HepG2 (cell line): Measurements from ENCODE around the gene REEP2. TPM values are rescaled to one million over a fixed set of nuclear protein-coding genes. Genes with fewer than 3 reads are reported as not detected.
A peak's percentile ranks its signal among the peaks of the same experiment; 100 is the strongest.

Source experiments
- AGO2 ChIP-seq: fragments of 200-400 bp; formaldehyde crosslinking; optimal IDR thresholded peaks from 2 replicates; pipeline ENCODE3; 2017; ENCODE audit warnings: mild to moderate bottlenecking, low read depth, low read length, moderate library complexity
- ELF1 ChIP-seq: sonication (generic); formaldehyde crosslinking; IDR thresholded peaks from 2 replicates; pipeline ENCODE4 v1.4.0; 2020; ENCODE audit warnings: missing genetic modification reagents
- FOXJ3 ChIP-seq: sonication (generic); formaldehyde crosslinking; IDR thresholded peaks from 2 replicates; pipeline ENCODE4 v1.4.0; 2020; ENCODE audit warnings: missing genetic modification reagents, mild to moderate bottlenecking, borderline replicate concordance
- HDAC6 ChIP-seq: fragments of 200-600 bp; sonication (generic); IDR thresholded peaks from 2 replicates; pipeline ENCODE4 v1.7.0; 2017; ENCODE audit warnings: mild to moderate bottlenecking, antibody characterized with exemption, low read length, low read depth
- HNRNPL ChIP-seq: fragments of 200-400 bp; formaldehyde crosslinking; IDR thresholded peaks from 2 replicates; pipeline ENCODE4 v1.6.1; 2017; ENCODE audit warnings: mild to moderate bottlenecking, low read depth, low read length
- HOXA3 ChIP-seq: sonication (generic); formaldehyde crosslinking; IDR thresholded peaks from 2 replicates; pipeline ENCODE4 v1.5.0; 2020; ENCODE audit warnings: missing genetic modification reagents
- PTBP1 ChIP-seq: fragments of 200-400 bp; formaldehyde crosslinking; IDR thresholded peaks from 2 replicates; pipeline ENCODE4 v1.6.1; 2018; ENCODE audit warnings: low read length, low read depth; ENCODE audit not compliant: poor library complexity, severe bottlenecking
- RBFOX2 ChIP-seq: fragments of 200-400 bp; formaldehyde crosslinking; IDR thresholded peaks from 2 replicates; pipeline ENCODE4 v1.6.1; 2017; ENCODE audit warnings: low read depth, mild to moderate bottlenecking, low read length
- REPIN1 ChIP-seq: sonication (generic); formaldehyde crosslinking; IDR thresholded peaks from 2 replicates; pipeline ENCODE4 v1.8.0; 2022; ENCODE audit warnings: missing genetic modification reagents, low read depth, mild to moderate bottlenecking, borderline replicate concordance
- SSRP1 ChIP-seq: IDR thresholded peaks from 2 replicates; pipeline ENCODE4 v1.6.1; 2016; ENCODE audit warnings: control low read depth
- USF2 ChIP-seq, 2 experiments: sonication (generic) in 1 of 2; formaldehyde crosslinking in 1 of 2; IDR thresholded peaks; 2 replicates each; pipeline versions ENCODE4 v1.5.1 to v1.6.1; 2011 to 2020; ENCODE audit warnings: borderline replicate concordance in 1 of 2, low read depth in 1 of 2, low read length in 1 of 2, mild to moderate bottlenecking in 1 of 2, missing genetic modification reagents in 1 of 2, moderate library complexity in 1 of 2
- ZBED4 ChIP-seq: sonication (generic); formaldehyde crosslinking; IDR thresholded peaks from 2 replicates; pipeline ENCODE4 v1.4.0; 2020; ENCODE audit warnings: missing genetic modification reagents, borderline replicate concordance
- ZBTB38 ChIP-seq: sonication (generic); formaldehyde crosslinking; IDR thresholded peaks from 2 replicates; pipeline ENCODE4 v1.5.1; 2020; ENCODE audit warnings: mild to moderate bottlenecking, missing genetic modification reagents
- polyA plus RNA-seq, 8 experiments: library from polyadenylated mRNA; depleted of rRNA in 3 of 8; stranded (reverse) in 7 of 8; unstranded in 1 of 8; fragments of >200 nt; fragmentation: Illumina TruSeq in 4 of 8; extraction: Trizol in 4 of 8; gene quantifications; 2 replicates each; pipeline versions ENCODE4 v1.2.1 to v1.2.3, GENCODE V29; 2011 to 2016; ENCODE audit warnings: low read depth in 4 of 8, missing spikeins in 1 of 8, mixed read lengths in 1 of 8; ENCODE audit not compliant: insufficient read depth in 1 of 8
- total RNA-seq, 5 experiments: library from RNA; depleted of rRNA; stranded (reverse); fragments of >200 nt; fragmentation: Illumina TruSeq; extraction: Trizol; gene quantifications; 2 replicates each; pipeline ENCODE4 v1.2.3, GENCODE V29; 2016; ENCODE audit warnings: low read depth in 1 of 5

Gene REEP2
- total and polyA plus RNA-seq, 2 of the 13 experiments (the other 11 are each of a cell fraction or from before 2014, with no cell fraction given) = 5.3 to 7.8 TPM

DNA sequence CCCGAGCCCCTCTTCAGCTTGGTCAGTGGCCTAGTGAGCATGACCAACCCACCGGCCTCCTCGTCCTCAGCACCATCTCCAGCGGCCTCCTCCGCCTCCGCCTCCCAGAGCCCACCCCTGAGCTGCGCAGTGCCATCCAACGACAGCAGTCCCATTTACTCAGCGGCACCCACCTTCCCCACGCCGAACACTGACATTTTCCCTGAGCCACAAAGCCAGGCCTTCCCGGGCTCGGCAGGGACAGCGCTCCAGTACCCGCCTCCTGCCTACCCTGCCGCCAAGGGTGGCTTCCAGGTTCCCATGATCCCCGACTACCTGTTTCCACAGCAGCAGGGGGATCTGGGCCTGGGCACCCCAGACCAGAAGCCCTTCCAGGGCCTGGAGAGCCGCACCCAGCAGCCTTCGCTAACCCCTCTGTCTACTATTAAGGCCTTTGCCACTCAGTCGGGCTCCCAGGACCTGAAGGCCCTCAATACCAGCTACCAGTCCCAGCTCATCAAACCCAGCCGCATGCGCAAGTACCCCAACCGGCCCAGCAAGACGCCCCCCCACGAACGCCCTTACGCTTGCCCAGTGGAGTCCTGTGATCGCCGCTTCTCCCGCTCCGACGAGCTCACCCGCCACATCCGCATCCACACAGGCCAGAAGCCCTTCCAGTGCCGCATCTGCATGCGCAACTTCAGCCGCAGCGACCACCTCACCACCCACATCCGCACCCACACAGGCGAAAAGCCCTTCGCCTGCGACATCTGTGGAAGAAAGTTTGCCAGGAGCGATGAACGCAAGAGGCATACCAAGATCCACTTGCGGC lies 28.2 kb downstream of the REEP2 start (continued):
- no peak for TF ChIP-seq ZBED4 (CRISPR knock-in tag)
- no peak for TF ChIP-seq REPIN1 (CRISPR knock-in tag)
- TF ChIP-seq ELF1 = no peak
- TF ChIP-seq PTBP1 = peak; percentile 40
- TF ChIP-seq SSRP1 (CRISPR knock-in tag) = no peak
- no peak for TF ChIP-seq FOXJ3 (CRISPR knock-in tag)
- peak; percentile 64 for TF ChIP-seq ZBTB38
- no peak for TF ChIP-seq HDAC6
- TF ChIP-seq HNRNPL = no peak
- peak; percentile 88 for TF ChIP-seq AGO2
- no peak for TF ChIP-seq HOXA3
- peak; percentile 76; the same call in 1 of the 2 replicates for TF ChIP-seq RBFOX2
- TF ChIP-seq USF2 (IDR thresholded peaks at IDR 0.05; ENCODE audit: low read depth, low read length) = peak; percentile 20; the same call in 1 of the 2 replicates
- no peak for TF ChIP-seq USF2 (CRISPR knock-in tag; IDR thresholded peaks at IDR 0.05; ENCODE audit: borderline replicate concordance)
